HG02588 (cell line): ENCODE measurements around the gene OR56B1.

ENCODE experiments used
- ATAC-seq: cut with Tn5 transposase; IDR thresholded peaks from one replicate; pipeline ENCODE4 v1.9.1; 2021; ENCODE audit warnings: mild to moderate bottlenecking, moderate library complexity; ENCODE audit not compliant: unreplicated experiment

OR56B1 gene

DNA sequence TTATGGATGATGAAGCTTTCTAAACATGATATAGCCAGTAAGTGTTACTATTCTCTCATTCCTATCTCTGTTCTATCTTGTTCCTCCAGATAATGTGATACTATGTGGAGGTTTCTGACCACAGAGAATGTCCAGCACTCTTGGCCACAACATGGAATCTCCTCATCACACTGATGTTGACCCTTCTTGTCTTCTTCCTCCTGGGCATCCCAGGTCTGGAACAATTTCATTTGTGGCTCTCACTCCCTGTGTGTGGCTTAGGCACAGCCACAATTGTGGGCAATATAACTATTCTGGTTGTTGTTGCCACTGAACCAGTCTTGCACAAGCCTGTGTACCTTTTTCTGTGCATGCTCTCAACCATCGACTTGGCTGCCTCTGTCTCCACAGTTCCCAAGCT is 9.9 kb upstream of the OR56B1 start:
- ATAC-seq: no peak

DNA sequence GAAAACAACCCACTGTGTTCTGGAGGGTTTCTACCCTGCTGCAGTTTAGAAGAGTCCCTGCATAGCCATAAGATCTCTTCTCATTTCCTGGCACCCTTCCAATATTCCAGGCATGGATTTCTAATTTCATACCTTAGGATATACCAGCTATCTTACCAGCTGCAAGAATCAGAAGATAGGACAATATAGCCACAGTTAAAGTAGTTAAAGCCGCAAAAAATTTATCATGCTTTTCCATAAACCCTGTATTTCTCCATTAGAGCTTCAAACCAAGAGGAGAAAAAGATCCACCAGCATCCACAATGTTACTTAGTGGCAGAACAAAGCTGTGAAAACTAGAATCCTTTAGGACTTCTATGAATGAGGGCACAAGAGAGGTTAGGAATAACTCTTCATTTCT is 8.6 kb upstream of the OR56B1 start:
- ATAC-seq: no peak

DNA sequence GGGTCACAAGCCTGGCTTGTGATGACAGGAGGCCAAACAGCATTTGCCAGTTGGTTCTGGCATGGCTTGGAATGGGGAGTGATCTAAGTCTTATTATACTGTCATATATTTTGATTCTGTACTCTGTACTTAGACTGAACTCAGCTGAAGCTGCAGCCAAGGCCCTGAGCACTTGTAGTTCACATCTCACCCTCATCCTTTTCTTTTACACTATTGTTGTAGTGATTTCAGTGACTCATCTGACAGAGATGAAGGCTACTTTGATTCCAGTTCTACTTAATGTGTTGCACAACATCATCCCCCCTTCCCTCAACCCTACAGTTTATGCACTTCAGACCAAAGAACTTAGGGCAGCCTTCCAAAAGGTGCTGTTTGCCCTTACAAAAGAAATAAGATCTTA is 843 bp downstream of the OR56B1 start:
- ATAC-seq: no peak

DNA sequence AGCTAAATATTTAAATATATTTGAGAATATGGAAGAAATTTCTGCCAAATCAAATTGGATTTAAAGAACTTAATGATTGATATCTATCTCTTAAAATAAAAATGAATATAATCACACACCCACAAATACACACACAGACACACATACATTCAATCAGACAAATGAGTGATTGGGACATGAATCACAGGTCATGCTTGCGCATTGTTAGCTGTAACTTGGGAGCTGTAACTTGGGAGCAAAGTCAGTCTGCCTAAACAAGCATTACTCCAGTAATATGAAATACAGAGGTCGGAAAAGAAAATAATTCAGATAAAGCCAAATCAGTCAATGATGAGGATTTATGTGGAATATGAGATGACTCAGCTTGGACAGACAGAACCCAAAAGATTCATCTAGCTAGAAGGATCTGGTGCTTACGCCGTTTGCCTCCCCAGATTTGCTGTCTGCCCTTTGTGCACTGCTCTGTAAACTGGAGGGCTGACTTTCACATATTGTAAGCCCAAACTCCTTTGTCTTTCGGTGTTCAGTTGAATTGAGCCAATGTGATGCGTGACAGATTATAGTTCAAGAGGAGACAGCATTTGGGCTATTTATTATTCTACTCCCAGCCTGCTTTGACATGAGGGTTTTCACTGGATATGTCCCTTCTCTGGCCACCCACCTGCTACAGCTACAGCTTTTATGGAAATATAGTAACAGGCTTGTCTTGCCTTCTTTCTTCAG is 1.6 kb downstream of the OR56B1 start:
- ATAC-seq: no peak

DNA sequence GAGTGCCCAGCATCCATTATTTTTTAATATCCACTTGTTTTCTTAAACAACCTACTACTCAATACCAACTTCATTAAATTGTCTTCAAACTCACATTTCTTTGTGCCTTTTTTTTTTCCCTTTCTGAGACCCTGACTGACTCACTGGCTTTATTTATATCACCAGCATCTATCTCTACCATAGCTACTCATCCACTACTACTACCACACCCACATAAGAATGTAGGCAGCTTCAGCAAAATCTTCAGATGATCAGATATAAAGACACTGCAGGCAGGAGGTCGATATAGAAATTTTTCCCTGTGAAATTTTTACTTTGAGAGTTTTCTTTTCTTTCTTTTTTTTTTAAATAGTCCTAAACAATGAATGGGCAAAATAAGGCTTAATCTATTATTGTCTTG is 2.2 kb downstream of the OR56B1 start:
- ATAC-seq: no peak

DNA sequence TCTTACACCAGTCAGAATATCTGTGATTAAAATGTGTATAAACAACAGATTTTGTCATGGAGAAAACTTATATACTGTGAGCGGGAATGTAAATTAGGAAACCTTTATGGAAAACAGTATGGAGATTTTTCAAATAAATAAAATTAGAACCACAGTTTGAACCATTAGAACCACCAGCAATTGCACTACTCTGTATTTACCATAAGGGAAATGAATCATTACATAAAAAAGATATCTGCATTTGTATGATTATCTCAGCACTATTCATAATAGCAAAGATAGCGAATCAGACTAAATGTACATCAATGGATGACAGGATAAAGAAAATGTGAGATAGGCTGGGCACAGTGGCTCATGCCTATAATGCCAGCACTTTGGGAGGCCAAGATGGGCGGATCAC is 10.4 kb downstream of the OR56B1 start:
- ATAC-seq: no peak

DNA sequence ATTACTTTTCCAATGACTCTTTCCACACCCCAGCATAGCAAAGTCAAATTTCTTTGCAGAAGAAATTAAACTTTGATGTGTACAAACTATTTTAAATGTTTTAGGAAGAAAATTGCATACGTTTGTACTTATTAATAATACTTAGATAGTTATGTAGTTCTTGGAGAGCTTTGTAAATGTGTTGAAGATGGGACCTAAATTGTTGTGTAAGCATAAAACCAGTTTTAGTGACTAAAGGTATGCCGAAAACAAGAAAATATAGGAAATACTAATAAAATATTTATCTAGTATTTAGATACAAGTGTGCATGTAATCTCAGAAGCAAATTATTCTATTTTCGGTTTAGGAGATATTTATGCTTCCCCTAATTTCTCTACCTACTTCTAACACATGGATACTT is 13.6 kb downstream of the OR56B1 start:
- ATAC-seq: no peak

DNA sequence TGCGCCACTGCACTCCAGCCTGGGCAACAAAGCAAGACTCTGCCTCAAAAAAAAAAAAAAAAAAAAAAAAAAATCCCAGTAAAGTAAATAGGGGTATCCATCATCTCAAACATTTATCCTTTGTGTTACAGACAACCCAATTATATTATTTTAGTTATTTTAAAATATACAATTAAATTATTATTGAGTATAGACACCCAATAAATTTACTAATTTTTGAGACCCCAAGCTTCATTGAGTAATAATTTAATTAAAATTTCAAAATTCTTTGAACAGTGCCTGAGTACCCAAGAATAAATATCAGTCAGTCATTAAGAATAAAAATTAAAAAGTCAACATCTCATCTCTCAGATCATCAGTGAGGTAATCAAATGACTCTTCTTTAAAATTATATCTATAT is 17.7 kb downstream of the OR56B1 start, which contains the start of gene OR52N4:
Gene OR52N4 (plus strand): TSS at position 301 of the 400 bp plus-strand sequence. CDS start 498 bp downstream, outside the sequence.
- no peak for ATAC-seq

DNA sequence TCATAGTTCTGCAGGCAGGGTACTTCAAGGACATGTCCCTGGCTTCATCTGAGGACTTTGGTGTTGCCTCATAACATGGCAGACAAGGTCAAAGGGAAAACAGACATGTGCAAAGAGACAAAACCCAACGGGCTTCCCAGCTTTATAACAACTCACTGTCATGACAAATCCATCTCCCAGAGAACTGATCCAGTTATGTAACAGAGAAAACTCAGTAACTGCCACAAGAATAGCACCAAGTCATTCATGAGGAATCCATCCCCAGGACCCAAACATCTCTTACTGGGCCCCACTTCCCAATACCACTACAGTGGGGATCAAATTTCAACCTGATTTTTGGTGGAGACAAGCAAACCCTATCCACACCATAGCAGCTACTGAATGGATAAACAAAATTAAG is 30.8 kb downstream of the OR56B1 start:
- no peak for ATAC-seq

DNA sequence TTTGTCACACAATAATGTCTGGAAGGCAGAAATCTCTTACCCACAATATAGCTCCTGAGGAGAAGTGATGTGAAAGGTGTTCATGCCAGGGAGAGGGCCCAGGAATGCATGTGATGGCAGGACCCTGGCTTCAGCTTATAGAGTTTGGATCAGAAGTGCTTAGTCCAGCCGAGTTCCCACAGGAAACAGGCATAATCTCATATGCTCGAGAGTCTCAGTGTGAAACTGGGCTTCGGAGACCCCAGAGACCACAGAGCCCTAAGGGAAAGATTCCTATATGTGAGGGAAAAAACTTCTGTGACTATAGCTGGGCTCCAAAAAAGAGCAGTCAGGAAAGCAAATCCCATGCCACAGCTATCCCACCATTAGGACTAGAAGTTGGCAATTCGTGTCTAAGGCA is 47.0 kb downstream of the OR56B1 start, which contains the start of gene OR52N5:
Gene OR52N5 (minus strand): TSS at position 101 of the 400 bp plus-strand sequence. CDS start 4,721 bp downstream, outside the sequence.
- ATAC-seq: no peak
